22Rv1 (cell line): ENCODE data around the gene HS6ST1.

Experiments
- CTCF ChIP-seq: fragments of 450-650 bp; IDR thresholded peaks from 2 replicates; pipeline ENCODE4 v1.5.1; 2017; ENCODE audit warnings: mild to moderate bottlenecking
- ZFX ChIP-seq: fragments of 450-650 bp; IDR thresholded peaks from 2 replicates; pipeline ENCODE4 v1.6.1; 2017; ENCODE audit warnings: antibody characterized with exemption, borderline replicate concordance

DNA sequence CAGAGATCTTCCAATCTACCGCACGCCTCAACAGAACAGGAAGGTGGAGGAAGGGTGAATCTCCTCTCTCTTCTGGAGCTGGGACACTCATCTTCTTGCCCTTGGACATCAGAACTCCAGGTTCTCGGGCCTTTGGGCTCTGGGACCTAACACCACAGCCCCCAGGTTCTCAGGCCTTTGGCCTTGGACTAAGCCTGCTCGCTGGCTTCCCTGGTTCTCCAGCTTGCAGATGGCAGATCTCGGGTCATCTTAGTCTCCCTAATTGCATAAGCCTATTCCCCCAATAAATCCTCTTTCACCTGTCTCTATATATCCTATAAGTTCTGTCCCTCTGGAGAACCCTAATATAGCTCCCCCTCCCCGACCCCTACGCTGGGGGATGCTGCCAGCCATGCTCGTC is 14.8 kb downstream of the HS6ST1 start:
- TF ChIP-seq ZFX (no peak), CTCF (no peak)
